Uterus (tissue), 4 donors: ENCODE results near the gene ACOT7. TPM values are rescaled to one million over a fixed set of nuclear protein-coding genes. Genes with fewer than 3 reads are reported as not detected.
A peak's percentile ranks its signal among the peaks of the same experiment; 100 is the strongest.

Experiments used
- DNase-seq, 2 donors: peaks; one replicate each; pipeline ENCODE4 v3.0.0-alpha.2; 2019 to 2020
- H3K27ac ChIP-seq, 2 donors: fragments of 200-600 bp; sonication (generic); 1 replicate in 1 of 2; 2 replicates in 1 of 2; pipeline ENCODE4 v1.5.1; 2016 to 2018
- H3K27me3 ChIP-seq, 2 donors: fragments of 200-600 bp; sonication (generic); one replicate each; pipeline ENCODE4 v1.5.1; 2018 to 2019; ENCODE audit warnings: control low read depth in 1 of 2
- H3K36me3 ChIP-seq, 2 donors: fragments of 200-600 bp; sonication (generic); one replicate each; pipeline ENCODE4 v1.5.1; 2019; ENCODE audit warnings: control low read depth in 1 of 2
- H3K4me1 ChIP-seq, 2 donors: fragments of 200-600 bp; sonication (generic); one replicate each; pipeline ENCODE4 v1.5.1; 2018 to 2019; ENCODE audit warnings: control low read depth in 1 of 2
- H3K4me3 ChIP-seq, 2 donors: fragments of 200-600 bp; sonication (generic); 1 replicate in 1 of 2; 2 replicates in 1 of 2; pipeline ENCODE4 v1.5.1; 2018 to 2019; ENCODE audit warnings: mild to moderate bottlenecking in 1 of 2
- H3K9me3 ChIP-seq, 2 donors: fragments of 200-600 bp; sonication (generic); one replicate each; pipeline ENCODE4 v1.5.1; 2019; ENCODE audit warnings: control low read depth in 1 of 2
- POLR2A ChIP-seq, 2 donors: fragments of 450-650 bp; IDR thresholded peaks; one replicate each; pipeline ENCODE4 v1.6.1; 2016; ENCODE audit warnings: antibody characterized with exemption in 2 of 2, mild to moderate bottlenecking in 1 of 2, moderate library complexity in 1 of 2
- intact Hi-C: fragments of 100-400 bp; cut with DNase I; formaldehyde crosslinking; loops from one replicate; pipeline ENCODE4 v1.15.1; 2023; ENCODE audit warnings: low total_unique reads
- total RNA-seq, 4 donors: library from RNA; depleted of rRNA in 3 of 4; stranded (reverse); fragments of >200 nt in 3 of 4; gene quantifications; one replicate each; pipeline versions ENCODE4 v1.1.0 to v1.2.4, GENCODE V29; 2014 to 2023
- TF ChIP-seq, protein P1 (sequence below), 4 experiments: fragments of 200-600 bp in 2 of 4; fragments of 450-650 bp in 2 of 4; sonication (generic) in 2 of 4; IDR thresholded peaks; one replicate each; pipeline ENCODE4 v1.5.1; 2016 to 2019; ENCODE audit warnings: antibody characterized with exemption in 4 of 4, mild to moderate bottlenecking in 2 of 4, moderate library complexity in 1 of 4
- donor health status: DM: yes; HTN: yes; CAD: no.

Gene ACOT7
- total RNA-seq, 4 donors from 2014 or later, result 7.4 to 27.6 (median 12.4) TPM

DNA sequence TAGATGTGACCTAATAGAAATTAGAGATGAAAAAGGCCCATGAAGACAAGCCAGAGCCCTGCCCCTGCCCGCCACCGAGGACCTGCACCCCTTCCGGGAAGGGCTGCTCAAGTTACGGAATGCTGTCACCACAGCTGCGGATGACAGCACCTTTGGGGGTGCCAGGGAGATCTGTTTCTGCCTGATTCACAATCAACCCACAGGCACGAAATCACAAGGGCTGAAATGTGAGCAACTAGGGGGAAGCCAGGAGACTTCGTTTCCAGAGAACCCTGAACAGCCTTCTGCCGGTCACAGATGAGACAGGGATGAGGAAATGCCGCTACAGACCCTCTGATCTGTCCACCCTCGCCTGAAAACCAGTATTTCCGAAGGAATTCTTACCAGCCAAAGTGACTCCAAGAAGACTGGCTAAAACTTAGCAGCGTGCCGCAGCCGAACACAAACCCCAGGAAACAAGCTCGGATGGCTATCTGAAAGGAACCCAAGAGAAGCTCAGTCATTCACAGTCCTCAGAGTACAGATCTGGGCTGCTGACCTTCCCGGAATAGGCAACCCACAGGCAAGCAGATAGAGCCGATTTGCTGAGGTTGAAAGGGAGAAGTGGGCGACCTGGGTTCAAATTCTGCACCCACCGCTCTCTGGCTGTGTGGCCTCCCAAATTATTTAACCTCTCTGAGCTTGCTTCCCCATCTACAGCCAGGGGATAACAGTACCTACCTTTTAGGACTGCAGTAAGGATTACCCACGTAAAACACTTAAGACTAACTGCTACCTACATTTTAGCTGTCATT, 158.9 kb downstream of the ACOT7 start:
- H3K4me3 ChIP-seq, result peak overlapping the region; percentile 41 to 52
- no peaks in the 10 kb centered on the region for H3K9me3 ChIP-seq
- H3K27ac ChIP-seq, result peak overlapping the region in 1 of 2 donors; percentile 25
- TF ChIP-seq, protein P1, sequence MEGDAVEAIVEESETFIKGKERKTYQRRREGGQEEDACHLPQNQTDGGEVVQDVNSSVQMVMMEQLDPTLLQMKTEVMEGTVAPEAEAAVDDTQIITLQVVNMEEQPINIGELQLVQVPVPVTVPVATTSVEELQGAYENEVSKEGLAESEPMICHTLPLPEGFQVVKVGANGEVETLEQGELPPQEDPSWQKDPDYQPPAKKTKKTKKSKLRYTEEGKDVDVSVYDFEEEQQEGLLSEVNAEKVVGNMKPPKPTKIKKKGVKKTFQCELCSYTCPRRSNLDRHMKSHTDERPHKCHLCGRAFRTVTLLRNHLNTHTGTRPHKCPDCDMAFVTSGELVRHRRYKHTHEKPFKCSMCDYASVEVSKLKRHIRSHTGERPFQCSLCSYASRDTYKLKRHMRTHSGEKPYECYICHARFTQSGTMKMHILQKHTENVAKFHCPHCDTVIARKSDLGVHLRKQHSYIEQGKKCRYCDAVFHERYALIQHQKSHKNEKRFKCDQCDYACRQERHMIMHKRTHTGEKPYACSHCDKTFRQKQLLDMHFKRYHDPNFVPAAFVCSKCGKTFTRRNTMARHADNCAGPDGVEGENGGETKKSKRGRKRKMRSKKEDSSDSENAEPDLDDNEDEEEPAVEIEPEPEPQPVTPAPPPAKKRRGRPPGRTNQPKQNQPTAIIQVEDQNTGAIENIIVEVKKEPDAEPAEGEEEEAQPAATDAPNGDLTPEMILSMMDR (IDR thresholded peaks at IDR 0.05), result no peak
- TF ChIP-seq POLR2A (IDR thresholded peaks at IDR 0.05), result no peak
- DNase-seq, result no peak
- intact Hi-C loops, result no loop called here
- H3K4me1 ChIP-seq, result peaks cover 7 to 12% of the 10 kb centered on the region in 2 donors
- H3K27me3 ChIP-seq, result no peaks in the 10 kb centered on the region
- H3K36me3 ChIP-seq, result no peaks in the 10 kb centered on the region

DNA sequence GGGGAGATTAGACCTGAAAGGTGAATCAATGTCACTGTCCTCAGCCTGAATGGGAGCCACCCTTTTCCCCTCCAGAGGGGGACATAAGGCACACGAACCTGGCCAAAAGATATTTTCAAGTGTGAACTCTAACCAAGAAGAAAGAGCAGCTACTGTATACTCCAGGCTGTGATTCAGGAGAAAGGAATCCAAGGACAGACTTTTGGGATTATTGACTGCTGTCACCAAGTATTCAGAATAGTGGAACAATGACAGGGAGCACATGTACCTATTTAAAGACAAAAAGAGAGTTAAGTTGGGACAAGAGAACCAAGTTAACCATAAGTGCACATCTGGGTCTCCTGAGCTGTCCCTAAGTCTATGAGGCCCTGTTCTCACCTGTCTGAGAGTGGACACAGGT, 160.2 kb downstream of the ACOT7 start:
- TF ChIP-seq POLR2A (IDR thresholded peaks at IDR 0.05), result no peak
- TF ChIP-seq, protein P1 (IDR thresholded peaks at IDR 0.05), result no peak
- no peak overlapping the region for H3K4me3 ChIP-seq
- DNase-seq, result no peak
- intact Hi-C loops, result no loop called here
- H3K36me3 ChIP-seq, result no peaks in the 10 kb centered on the region
- no peaks in the 10 kb centered on the region for H3K27me3 ChIP-seq
- peaks cover 7 to 12% of the 10 kb centered on the region in 2 donors for H3K4me1 ChIP-seq
- H3K9me3 ChIP-seq, result no peaks in the 10 kb centered on the region
- no peak overlapping the region for H3K27ac ChIP-seq

DNA sequence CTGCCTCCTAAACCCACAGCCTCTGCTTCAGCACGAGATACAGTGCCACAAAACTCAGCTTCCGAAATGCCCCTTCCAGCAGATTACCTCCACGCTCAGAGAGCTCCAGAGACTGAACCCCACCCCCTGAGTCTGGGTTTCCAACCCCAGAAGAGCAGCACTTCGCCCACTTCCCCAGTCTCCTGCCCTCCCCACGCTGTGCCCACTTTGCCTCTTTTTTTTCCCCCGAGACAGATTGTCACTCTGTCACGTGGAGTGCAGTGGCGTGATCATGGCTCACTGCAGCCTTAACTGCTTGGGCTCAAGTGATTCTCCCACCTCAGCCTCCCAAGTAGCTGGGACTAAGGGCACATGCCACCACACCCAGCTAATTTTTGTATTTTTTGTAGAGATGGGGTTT, 167.9 kb downstream of the ACOT7 start:
- Histone ChIP-seq H3K9me3 (no peaks in the 10 kb centered on the region), H3K27ac (no peak overlapping the region), H3K4me1 (no peaks in the 10 kb centered on the region), H3K27me3 (no peaks in the 10 kb centered on the region), H3K36me3 (no peaks in the 10 kb centered on the region), H3K4me3 (no peak overlapping the region)
- intact Hi-C loops, result no loop called here
- no peak for DNase-seq
- TF ChIP-seq, protein P1 (IDR thresholded peaks at IDR 0.05), result no peak
- TF ChIP-seq POLR2A (IDR thresholded peaks at IDR 0.05), result no peak

DNA sequence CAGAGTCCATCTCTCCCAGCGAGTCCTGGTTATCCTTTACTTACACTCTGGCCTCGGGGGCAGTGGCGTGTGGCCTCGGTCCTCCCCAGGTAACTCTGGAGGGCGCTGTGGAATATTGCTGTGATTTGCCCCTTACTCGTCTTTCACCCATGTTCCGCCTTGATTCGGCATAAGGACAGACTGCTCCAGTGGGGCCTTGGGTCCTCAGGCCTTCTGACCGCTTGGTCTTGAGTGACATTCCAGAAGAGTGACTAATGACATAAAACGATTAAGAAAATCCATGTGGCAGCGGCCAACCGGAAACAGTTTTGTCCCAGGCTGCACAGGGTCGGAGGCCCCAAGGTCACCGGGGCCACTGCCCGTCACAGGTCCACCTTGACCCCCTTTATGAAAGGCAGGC, 168.8 kb downstream of the ACOT7 start:
- Histone ChIP-seq H3K9me3 (no peaks in the 10 kb centered on the region), H3K4me3 (no peak overlapping the region), H3K27me3 (no peaks in the 10 kb centered on the region), H3K27ac (no peak overlapping the region), H3K4me1 (no peaks in the 10 kb centered on the region), H3K36me3 (no peaks in the 10 kb centered on the region)
- no peak for DNase-seq
- TF ChIP-seq, protein P1 (IDR thresholded peaks at IDR 0.05), result no peak
- TF ChIP-seq POLR2A (IDR thresholded peaks at IDR 0.05), result no peak
- intact Hi-C loops, result no loop called here

DNA sequence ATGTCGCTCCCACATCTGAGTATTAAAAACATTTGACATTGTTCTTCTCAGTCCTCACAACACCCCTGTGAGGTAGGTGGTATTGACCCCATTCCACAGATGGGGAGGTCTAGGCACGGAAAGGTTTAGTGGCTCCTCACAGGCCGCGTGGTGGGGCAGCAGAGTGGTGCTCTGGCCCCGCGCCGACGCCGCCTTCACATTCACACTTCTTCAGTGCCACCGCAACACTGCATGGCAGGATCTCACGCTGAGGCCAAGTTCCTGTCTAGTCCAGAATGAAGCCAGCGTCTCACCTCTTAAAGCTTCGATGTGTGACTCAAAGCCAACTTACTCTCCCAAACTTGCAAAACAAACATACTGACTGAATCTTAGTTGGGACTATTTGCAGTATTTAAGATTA, 169.9 kb downstream of the ACOT7 start:
- DNase-seq, result no peak

More for the DNA sequence above, 169.9 kb downstream of the ACOT7 start:
- H3K27me3 ChIP-seq, result no peaks in the 10 kb centered on the region
- no peak overlapping the region for H3K4me3 ChIP-seq
- no peaks in the 10 kb centered on the region for H3K36me3 ChIP-seq
- intact Hi-C loops, result no loop called here
- H3K9me3 ChIP-seq, result no peaks in the 10 kb centered on the region
- no peak overlapping the region for H3K27ac ChIP-seq
- no peak for TF ChIP-seq POLR2A (IDR thresholded peaks at IDR 0.05)
- TF ChIP-seq, protein P1 (IDR thresholded peaks at IDR 0.05), result no peak
- H3K4me1 ChIP-seq, result no peaks in the 10 kb centered on the region
